Globus pallidus (tissue), 1 donor: ENCODE data around the gene TEX101.
"Not testable (repeated sequence)": the region's sequence is repeated elsewhere in the genome, so short reads cannot be mapped to it uniquely, and the experiment has no call there.

Experiments
- DNase-seq: peaks from one replicate; pipeline ENCODE4 v3.0.0-alpha.2; 2015; ENCODE audit warnings: low spot score

TEX101 gene

GRCh38 chr19:43420954-43421353 lies 6.3 kb downstream of the TEX101 start:
- DNase-seq: no peak

DNA sequence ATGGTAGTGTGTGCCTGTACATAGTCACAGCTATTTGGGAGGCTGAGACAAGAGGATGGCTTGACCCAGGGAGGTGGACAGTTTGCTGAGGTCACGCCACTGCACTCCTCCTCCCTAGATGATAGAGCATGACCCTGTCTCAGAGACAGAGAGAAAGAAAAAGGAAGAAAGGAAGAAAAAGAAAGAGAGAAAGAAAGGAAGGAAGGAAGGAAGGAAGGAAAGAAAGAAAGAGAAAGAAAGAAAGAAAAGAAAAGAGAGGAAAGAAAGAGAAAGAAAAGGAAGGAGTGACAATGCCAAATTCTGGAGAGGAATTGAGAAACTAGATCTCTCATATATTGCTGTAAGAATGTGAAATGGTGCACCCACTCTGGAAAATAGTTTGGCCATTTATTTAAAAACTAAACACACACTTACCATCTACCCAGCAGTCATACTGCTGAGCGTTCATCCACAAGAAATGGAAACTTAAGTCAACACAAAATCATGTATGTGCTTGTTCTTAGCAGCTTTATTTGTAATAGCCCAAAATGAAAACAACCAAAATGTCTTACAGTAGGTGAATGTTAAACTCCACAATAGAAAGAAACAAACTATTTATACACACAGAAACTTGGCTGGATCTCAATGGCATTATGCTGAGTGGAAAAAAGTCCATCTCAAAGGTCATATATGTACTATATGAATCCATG lies 7.5 kb downstream of the TEX101 start:
- DNase-seq: no peak

GRCh38 chr19:43422689-43423066 lies 8.0 kb downstream of the TEX101 start:
- no peak for DNase-seq

DNA sequence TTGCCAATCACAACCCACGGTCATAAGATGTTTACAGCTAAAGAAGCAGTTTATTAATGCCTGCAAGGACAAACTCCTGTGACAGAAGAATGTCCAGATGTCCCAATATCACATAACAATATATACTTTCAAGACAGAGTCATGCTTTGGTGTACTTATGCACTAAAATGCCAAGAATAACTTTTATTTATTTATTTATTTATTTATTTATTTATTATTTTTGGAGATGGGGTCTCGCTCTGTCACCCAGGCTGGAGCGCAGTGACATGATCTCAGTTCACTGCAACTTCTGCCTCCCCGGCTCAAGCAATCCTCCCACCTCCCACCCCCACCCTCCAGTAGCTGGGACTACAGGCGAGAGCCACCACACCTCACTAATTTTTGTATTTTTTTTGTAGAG lies 9.1 kb downstream of the TEX101 start:
- DNase-seq: no peak

- DNase-seq: no peak
Measured at GRCh38 chr19:43425567-43426392, 11.1 kb downstream of the TEX101 start.

DNA sequence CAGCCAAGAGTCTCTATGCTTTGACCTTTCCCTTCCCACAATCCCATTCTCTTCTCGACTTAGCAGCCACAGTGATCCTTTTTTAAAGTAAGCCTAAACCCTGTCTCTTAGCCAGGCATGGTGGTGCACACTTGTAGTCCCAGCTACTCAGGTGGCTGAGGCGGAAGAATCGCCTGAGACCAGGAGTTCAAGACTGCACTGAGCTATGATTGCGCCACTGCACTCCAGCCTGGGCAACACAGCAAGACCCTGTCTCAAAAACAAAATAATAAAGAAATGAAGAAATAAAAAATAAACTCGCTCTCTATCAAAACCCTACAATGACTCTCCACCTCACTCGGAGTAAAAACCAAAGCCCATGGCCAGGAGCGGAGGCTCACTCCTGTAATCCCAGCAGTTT lies 14.7 kb downstream of the TEX101 start:
- DNase-seq: no peak

GRCh38 chr19:43430142-43430710 lies 15.5 kb downstream of the TEX101 start:
- DNase-seq: no peak

DNA sequence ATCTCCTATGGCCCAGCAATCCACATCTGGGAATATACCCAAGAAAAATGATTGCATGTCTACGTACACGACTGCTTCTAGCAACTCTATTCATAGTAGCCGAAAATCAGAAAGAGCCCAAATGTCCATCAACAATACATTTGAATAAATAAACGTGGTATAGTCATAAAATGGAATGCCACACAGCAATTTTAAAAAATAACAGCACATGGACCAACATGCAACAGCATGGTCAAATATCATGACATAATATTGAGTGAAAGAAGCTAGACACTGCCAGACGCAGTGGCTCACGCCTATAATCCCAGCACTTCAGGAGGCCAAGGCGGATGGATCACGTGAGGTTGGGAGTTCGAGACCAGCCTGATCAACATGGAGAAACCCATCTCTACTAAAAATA lies 16.3 kb downstream of the TEX101 start:
- no peak for DNase-seq

DNA sequence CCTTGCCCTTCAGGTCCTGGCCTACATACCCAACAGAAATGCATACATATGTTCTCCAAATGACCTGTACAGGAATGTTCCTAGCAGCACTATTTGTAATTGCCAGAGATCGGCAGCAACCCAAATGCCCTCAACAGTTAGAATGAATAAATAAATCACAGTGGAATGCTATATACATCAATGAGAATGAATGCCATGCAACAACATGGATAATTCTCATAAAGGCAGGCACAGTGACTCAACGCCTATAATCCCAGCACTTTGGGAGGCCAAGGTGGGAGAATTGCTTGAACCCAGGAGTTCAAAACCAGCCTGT lies 18.6 kb downstream of the TEX101 start:
- no peak for DNase-seq

- DNase-seq: no peak
Measured at GRCh38 chr19:43433689-43434088, 19.0 kb downstream of the TEX101 start.

DNA sequence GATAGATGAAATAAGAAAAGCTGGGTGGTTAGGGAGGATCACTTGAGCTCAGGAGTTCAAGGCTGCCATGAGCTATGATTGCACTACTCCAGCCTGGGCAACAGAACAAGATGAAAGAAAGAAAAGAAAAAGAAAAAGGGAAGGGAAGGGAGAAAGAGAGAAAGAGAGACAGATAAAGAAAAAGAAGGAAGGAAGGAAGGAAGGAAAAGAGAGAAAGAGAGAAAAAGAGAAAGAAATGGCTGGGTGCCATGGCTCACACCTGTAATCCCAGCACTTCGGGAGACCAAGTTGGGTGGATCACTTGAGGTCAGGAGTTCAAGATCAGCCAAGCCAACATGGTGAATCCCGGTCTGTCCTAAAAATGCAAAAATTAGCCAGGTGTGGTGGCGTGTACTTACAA lies 21.1 kb downstream of the TEX101 start:
- DNase-seq: no peak

DNA sequence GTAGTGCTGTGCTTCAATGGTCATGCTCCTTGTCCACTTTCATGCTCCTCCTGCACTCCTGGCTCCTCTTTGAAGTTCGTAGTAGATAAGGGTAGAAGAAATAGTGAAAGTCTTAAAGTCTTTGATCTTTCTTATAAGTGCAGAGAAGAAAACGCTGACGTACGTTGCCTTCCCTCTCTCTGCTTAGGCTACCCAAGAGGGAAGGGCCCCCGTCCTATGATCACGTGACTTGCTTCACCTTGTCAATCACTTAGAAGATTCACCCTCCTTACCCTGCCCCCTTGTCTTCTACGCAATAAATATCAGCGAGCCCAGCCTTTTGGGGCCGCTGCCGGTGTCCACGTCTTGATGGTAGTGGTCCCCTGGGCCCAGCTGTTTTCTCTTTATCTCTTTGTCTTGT lies 22.6 kb downstream of the TEX101 start:
- not testable (repeated sequence) for DNase-seq

GRCh38 chr19:43437712-43438111 lies 23.0 kb downstream of the TEX101 start:
- DNase-seq: no peak

- no peak for DNase-seq
Measured at GRCh38 chr19:43438291-43439031, 23.8 kb downstream of the TEX101 start.

GRCh38 chr19:43439032-43439708 lies 24.5 kb downstream of the TEX101 start:
- DNase-seq: no peak

DNA sequence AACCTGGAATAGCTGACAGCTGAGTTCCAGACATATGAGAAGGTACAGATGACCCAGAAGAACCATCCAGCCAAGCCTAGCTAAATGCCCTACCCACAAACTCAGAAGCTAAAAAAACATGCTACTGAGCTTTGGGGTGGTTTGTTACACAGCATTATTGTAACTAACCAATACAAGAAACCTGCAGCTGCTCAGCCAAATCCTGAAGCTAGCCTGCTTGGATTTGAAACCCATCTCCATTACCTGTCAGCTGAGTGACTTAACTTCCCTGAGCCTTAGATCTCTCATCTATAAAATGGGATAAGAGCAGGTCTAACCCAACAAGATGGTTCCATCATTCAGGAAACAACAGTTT lies 25.0 kb downstream of the TEX101 start:
- DNase-seq: no peak

- no peak for DNase-seq
Measured at GRCh38 chr19:43441716-43442115, 27.0 kb downstream of the TEX101 start.

- not testable (repeated sequence) for DNase-seq
Measured at GRCh38 chr19:43444091-43444490, 29.4 kb downstream of the TEX101 start.

DNA sequence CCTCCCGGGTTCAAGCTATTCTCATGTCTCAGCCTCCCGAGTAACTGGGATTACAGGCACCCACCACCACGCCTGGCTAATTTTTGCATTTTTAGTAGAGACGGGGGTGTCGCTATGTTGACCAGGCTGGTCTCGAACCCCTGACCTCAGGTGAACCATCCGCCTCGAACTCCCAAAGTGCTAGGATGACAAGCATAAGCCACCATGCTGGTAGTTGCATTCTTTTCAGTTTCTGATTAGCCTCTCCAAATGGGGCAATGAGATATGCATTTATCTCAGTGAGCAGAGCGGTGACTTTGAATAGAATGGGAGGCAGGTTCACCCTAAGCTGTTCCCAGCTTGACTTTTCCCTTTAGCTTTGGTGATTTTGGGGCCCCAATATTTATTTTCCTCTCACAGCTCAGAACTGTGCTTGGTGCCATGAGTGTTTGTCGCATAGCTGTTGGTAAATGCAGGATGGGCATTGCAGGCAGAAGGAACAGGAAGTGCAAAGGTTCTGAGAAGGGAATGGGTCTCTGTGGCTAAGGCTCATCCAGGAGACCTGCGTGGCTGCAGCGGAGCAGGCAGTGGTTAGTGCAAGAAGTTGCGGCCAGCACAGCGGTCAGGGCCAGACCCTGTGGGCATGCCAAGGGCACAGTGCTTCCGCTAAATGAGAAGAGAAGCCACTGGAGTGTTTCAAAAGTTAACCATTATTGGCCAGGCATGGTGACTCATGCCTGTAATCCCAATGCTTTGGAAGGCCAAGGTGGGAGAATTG lies 30.0 kb downstream of the TEX101 start:
- DNase-seq: no peak

DNA sequence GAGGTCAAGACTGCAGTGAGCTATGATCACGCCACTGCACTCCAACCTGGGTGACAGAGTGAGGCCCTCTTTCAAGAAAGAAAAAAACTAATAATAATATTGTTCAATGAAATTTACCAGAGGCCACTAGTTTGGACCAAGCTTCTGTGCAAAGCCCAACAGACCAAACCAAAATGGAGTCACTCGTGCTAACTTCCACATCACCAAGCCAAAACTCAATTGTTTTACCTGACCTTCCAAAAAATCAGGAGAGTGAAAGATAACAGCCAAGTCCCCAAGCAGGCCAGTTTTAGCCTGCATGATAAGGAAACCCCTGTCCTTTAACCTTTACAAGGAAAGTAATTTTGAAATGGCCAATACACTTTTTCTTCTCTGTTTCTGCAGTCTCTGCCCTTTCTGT lies 30.7 kb downstream of the TEX101 start:
- DNase-seq: no peak

DNA sequence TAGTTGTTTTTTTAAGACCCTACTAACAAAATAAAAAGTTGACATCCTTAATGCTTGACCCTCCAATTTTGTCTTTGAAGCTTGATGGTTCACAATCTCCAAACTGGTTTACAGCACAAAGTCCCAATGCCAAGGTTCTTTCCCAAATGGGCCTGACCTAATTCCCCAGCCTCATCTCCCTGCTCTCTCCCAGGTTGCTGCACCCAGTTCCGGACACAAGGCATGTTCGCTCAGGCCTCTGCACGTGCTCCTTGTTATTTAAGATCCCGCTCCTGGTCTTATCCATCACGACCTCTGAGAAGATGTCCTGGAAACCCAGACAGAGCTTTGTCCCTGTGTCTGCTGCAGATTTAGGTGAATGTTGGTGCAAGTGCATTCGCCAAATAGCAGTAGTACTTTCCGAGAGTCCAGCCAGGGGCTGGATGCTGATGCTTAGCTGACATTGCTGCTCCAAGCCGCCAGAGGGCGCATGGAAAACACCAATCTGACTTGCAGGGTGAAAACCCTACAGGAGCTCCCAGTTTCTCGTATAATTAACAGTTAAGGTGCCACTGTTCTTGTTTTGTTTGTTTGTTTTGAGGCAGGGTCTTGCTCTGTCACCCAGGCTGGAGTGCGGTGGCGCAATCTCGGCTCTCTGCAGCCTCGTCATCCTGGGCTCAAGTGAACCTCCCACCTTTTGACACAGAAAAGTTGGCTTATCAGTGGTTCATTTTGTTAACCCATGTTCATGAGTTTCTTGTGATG lies 32.2 kb downstream of the TEX101 start:
- peak; percentile 69 for DNase-seq
